ENCODE results near the gene TIAM1. TPM values are rescaled to one million over a fixed set of nuclear protein-coding genes. Genes with fewer than 3 reads are reported as not detected.
A peak's percentile ranks its signal among the peaks of the same experiment; 100 is the strongest.

TIAM1 gene
- total RNA-seq, 1 donor from 2014 or later: 17.8 TPM

DNA sequence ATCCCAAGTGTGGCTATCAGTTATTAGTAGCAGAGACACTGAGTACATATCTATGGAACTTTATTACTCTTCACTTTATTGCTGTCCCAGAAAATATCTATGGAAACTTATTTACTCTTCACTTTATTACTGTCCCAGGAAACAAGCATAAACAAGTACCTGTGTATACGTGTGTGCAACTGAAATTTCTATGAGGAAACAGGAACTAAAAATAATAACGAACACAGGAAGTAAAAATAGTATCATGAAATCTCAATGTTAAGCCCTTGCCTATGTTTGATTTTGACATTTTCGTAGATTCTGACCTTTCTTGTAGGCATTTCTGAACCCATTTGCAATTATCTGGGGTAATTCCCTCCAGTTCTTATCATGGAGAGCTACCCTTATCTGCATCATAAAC, 240.9 kb downstream of the TIAM1 start:
- Histone ChIP-seq H3K4me2 (ENCODE audit: low read length) (no peak overlapping the region), H3K9ac (ENCODE audit: low read length) (no peak overlapping the region), H3K4me1 (ENCODE audit: insufficient read depth, low read length) (no peaks in the 10 kb centered on the region), H2AFZ (ENCODE audit: low read depth, low read length) (no peak overlapping the region), H3K27me3 (ENCODE audit: insufficient read depth, low read length) (no peaks in the 10 kb centered on the region), H3K79me2 (ENCODE audit: insufficient read depth, low read length) (no peaks in the 10 kb centered on the region), H4K20me1 (ENCODE audit: insufficient read depth, low read length) (no peaks in the 10 kb centered on the region), H3K4me3 (ENCODE audit: insufficient read depth, low read depth, low read length) (no peak overlapping the region), H3K9me3 (ENCODE audit: insufficient read depth, low read depth, low read length) (no peaks in the 10 kb centered on the region), H3K27ac (ENCODE audit: low read depth, low read length) (no peak overlapping the region), H3K36me3 (ENCODE audit: insufficient read depth, low read length) (no peaks in the 10 kb centered on the region)
- Mint-ChIP-seq H3K9me3 (ENCODE audit: unreplicated experiment) (peaks cover 3% of the 10 kb centered on the region), H3K36me3 (ENCODE audit: low read depth, unreplicated experiment) (no peaks in the 10 kb centered on the region), H3K27ac (ENCODE audit: unreplicated experiment) (no peak overlapping the region), H3K4me3 (ENCODE audit: unreplicated experiment) (no peak overlapping the region), H3K27me3 (ENCODE audit: low read depth, unreplicated experiment) (peaks cover 9% of the 10 kb centered on the region), H3K4me1 (ENCODE audit: low read depth, unreplicated experiment) (no peaks in the 10 kb centered on the region)
- TF ChIP-seq, protein P1, sequence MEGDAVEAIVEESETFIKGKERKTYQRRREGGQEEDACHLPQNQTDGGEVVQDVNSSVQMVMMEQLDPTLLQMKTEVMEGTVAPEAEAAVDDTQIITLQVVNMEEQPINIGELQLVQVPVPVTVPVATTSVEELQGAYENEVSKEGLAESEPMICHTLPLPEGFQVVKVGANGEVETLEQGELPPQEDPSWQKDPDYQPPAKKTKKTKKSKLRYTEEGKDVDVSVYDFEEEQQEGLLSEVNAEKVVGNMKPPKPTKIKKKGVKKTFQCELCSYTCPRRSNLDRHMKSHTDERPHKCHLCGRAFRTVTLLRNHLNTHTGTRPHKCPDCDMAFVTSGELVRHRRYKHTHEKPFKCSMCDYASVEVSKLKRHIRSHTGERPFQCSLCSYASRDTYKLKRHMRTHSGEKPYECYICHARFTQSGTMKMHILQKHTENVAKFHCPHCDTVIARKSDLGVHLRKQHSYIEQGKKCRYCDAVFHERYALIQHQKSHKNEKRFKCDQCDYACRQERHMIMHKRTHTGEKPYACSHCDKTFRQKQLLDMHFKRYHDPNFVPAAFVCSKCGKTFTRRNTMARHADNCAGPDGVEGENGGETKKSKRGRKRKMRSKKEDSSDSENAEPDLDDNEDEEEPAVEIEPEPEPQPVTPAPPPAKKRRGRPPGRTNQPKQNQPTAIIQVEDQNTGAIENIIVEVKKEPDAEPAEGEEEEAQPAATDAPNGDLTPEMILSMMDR (IDR thresholded peaks at IDR 0.05; ENCODE audit: insufficient read depth, low read depth, low read length): no peak
- no peak for TF ChIP-seq EZH2 (IDR thresholded peaks at IDR 0.05; ENCODE audit: insufficient read depth, low read length)
- FAIRE-seq (no peak), DNase-seq (ENCODE audit: low read depth) (no peak)

DNA sequence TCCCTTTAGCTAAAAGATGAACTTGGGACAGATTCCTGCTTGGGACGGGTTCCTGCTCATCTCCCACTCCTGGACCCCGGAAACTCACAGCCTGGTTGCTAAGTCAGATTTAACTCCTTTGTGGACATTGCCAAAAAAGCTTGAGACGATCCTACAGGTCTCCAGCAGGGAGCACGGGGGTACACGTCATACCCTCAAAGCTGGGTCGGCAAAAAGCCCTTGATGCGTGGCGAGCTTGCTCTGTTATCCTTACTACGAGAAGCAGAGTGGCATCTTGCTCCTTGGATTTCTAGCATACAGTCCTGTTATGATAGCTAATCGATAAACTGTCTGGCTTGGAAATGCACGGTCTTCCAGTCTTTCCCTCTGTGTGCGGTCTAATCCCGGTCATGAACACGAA, 244.9 kb downstream of the TIAM1 start:
- TF ChIP-seq, protein P1 (IDR thresholded peaks at IDR 0.05; ENCODE audit: insufficient read depth, low read depth, low read length): no peak
- TF ChIP-seq EZH2 (IDR thresholded peaks at IDR 0.05; ENCODE audit: insufficient read depth, low read length): no peak
- no peaks in the 10 kb centered on the region for H3K79me2 ChIP-seq (ENCODE audit: insufficient read depth, low read length)
- no peak overlapping the region for H3K27ac ChIP-seq (ENCODE audit: low read depth, low read length)

DNA sequence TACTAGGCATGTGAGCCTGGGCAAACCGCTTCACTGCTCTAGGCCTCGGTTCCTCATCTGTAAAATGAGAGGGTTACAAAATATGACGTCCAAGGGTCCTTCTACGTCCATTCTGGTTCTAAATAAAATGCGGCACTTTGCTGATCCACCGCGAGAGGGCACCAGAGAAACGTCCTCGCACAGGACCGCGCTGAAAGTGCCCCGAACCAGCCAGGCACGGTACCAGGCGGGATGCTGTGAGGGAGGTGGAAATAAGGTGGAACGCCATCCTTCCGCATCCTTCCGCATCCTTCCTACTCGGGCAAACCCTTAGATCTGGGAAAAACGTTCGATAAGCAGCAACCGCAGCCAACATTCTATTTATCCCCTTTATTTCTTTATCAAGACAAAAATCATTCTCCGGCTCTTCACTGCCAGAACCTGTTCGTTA, 245.5 kb downstream of the TIAM1 start:
- Mint-ChIP-seq H3K4me3 (ENCODE audit: unreplicated experiment) (no peak overlapping the region), H3K27me3 (ENCODE audit: low read depth, unreplicated experiment) (peaks cover 9% of the 10 kb centered on the region), H3K9me3 (ENCODE audit: unreplicated experiment) (no peaks in the 10 kb centered on the region), H3K4me1 (ENCODE audit: low read depth, unreplicated experiment) (no peaks in the 10 kb centered on the region), H3K36me3 (ENCODE audit: low read depth, unreplicated experiment) (no peaks in the 10 kb centered on the region), H3K27ac (ENCODE audit: unreplicated experiment) (no peak overlapping the region)
- Histone ChIP-seq H3K36me3 (ENCODE audit: insufficient read depth, low read length) (no peaks in the 10 kb centered on the region), H4K20me1 (ENCODE audit: insufficient read depth, low read length) (no peaks in the 10 kb centered on the region), H2AFZ (ENCODE audit: low read depth, low read length) (no peak overlapping the region), H3K4me2 (ENCODE audit: low read length) (no peak overlapping the region), H3K27ac (ENCODE audit: low read depth, low read length) (no peak overlapping the region), H3K9me3 (ENCODE audit: insufficient read depth, low read depth, low read length) (no peaks in the 10 kb centered on the region), H3K4me1 (ENCODE audit: insufficient read depth, low read length) (no peaks in the 10 kb centered on the region), H3K9ac (ENCODE audit: low read length) (no peak overlapping the region), H3K79me2 (ENCODE audit: insufficient read depth, low read length) (no peaks in the 10 kb centered on the region), H3K27me3 (ENCODE audit: insufficient read depth, low read length) (no peaks in the 10 kb centered on the region), H3K4me3 (ENCODE audit: insufficient read depth, low read depth, low read length) (no peak overlapping the region)
- no peak for TF ChIP-seq EZH2 (IDR thresholded peaks at IDR 0.05; ENCODE audit: insufficient read depth, low read length)
- TF ChIP-seq, protein P1 (IDR thresholded peaks at IDR 0.05; ENCODE audit: insufficient read depth, low read depth, low read length): peak; percentile 90
- FAIRE-seq (peak; percentile 63), DNase-seq (ENCODE audit: low read depth) (peak; percentile 30)

More for the DNA sequence above, 244.9 kb downstream of the TIAM1 start:
- DNase-seq (ENCODE audit: low read depth) (no peak), FAIRE-seq (no peak)
- H3K4me3 ChIP-seq (ENCODE audit: insufficient read depth, low read depth, low read length): no peak overlapping the region
- H3K27ac Mint-ChIP-seq (ENCODE audit: unreplicated experiment): no peak overlapping the region
- H2AFZ ChIP-seq (ENCODE audit: low read depth, low read length): no peak overlapping the region
- no peak overlapping the region for H3K4me3 Mint-ChIP-seq (ENCODE audit: unreplicated experiment)
- H3K36me3 Mint-ChIP-seq (ENCODE audit: low read depth, unreplicated experiment): no peaks in the 10 kb centered on the region
- H3K27me3 ChIP-seq (ENCODE audit: insufficient read depth, low read length): no peaks in the 10 kb centered on the region
- no peak overlapping the region for H3K9ac ChIP-seq (ENCODE audit: low read length)
- no peaks in the 10 kb centered on the region for H3K4me1 ChIP-seq (ENCODE audit: insufficient read depth, low read length)
- no peaks in the 10 kb centered on the region for H3K4me1 Mint-ChIP-seq (ENCODE audit: low read depth, unreplicated experiment)
- peaks cover 9% of the 10 kb centered on the region for H3K27me3 Mint-ChIP-seq (ENCODE audit: low read depth, unreplicated experiment)
- no peaks in the 10 kb centered on the region for H3K9me3 ChIP-seq (ENCODE audit: insufficient read depth, low read depth, low read length)
- no peaks in the 10 kb centered on the region for H3K9me3 Mint-ChIP-seq (ENCODE audit: unreplicated experiment)
- no peaks in the 10 kb centered on the region for H3K36me3 ChIP-seq (ENCODE audit: insufficient read depth, low read length)
- H3K4me2 ChIP-seq (ENCODE audit: low read length): no peak overlapping the region
- H4K20me1 ChIP-seq (ENCODE audit: insufficient read depth, low read length): no peaks in the 10 kb centered on the region
